GM20000 (cell line): ENCODE results near the gene DYNLT4.

ENCODE experiments used
- DNase-seq: peaks from one replicate; pipeline ENCODE4 v3.0.0; 2012; ENCODE audit warnings: low spot score
- CTCF ChIP-seq: IDR thresholded peaks from 2 replicates; pipeline ENCODE4 v1.5.1; 2012; ENCODE audit warnings: mild to moderate bottlenecking, control low read depth; ENCODE audit errors: extremely low read depth, missing control alignments

Gene DYNLT4

GRCh38 chr1:44806025-44806703, 987 bp downstream of the DYNLT4 start:
- TF ChIP-seq CTCF, result no peak
- DNase-seq, result no peak

- no peak for TF ChIP-seq CTCF
- no peak for DNase-seq
Measured at GRCh38 chr1:44805311-44806024, 1.7 kb downstream of the DYNLT4 start.

- DNase-seq, result no peak
- no peak for TF ChIP-seq CTCF
Measured at GRCh38 chr1:44803312-44804095, 3.6 kb downstream of the DYNLT4 start.

- no peak for DNase-seq
- no peak for TF ChIP-seq CTCF
Measured at GRCh38 chr1:44803062-44803311, 4.2 kb downstream of the DYNLT4 start.

- TF ChIP-seq CTCF, result no peak
- no peak for DNase-seq
Measured at GRCh38 chr1:44802306-44803061, 4.7 kb downstream of the DYNLT4 start.

- no peak for DNase-seq
- no peak for TF ChIP-seq CTCF
Measured at GRCh38 chr1:44801491-44802305, 5.5 kb downstream of the DYNLT4 start.
